ENCODE results near the gene ELMOD1.

The ELMOD1 gene

DNA sequence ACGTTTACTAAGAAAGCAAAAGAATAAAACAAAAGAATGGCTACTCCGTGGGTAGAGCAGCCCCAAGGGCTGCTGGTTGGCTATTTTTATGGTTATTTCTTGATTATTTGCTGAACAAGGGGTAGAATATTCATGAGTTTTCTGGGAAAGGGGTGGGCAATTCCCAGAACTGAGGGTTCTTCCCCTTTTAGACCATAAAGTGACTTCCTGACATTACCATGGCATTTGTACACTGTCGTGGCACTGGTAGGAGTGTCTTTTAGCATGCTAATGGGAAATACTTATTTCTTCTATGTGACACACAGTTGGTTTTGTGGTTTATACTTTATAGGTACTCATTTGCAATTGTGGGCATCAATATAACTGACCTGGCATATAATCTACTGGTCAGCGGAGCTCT is 64.7 kb downstream of the ELMOD1 start:
- DNase-seq (ENCODE audit: low read depth), result no peak
- Histone ChIP-seq H3K4me3 (ENCODE audit: low read length) (no peak overlapping the region), H3K36me3 (ENCODE audit: control insufficient read depth, insufficient read depth, low read length, severe bottlenecking) (no peaks in the 10 kb centered on the region), H3K27me3 (replicated peaks; ENCODE audit: control insufficient read depth, insufficient read depth, low read length) (peaks cover 3% of the 10 kb centered on the region), H3K9ac (ENCODE audit: low read length) (no peak overlapping the region), H3K4me1 (ENCODE audit: control insufficient read depth, insufficient read depth, low read length) (peaks cover 10% of the 10 kb centered on the region), H3K9me3 (ENCODE audit: control insufficient read depth, low read length) (no peaks in the 10 kb centered on the region)

DNA sequence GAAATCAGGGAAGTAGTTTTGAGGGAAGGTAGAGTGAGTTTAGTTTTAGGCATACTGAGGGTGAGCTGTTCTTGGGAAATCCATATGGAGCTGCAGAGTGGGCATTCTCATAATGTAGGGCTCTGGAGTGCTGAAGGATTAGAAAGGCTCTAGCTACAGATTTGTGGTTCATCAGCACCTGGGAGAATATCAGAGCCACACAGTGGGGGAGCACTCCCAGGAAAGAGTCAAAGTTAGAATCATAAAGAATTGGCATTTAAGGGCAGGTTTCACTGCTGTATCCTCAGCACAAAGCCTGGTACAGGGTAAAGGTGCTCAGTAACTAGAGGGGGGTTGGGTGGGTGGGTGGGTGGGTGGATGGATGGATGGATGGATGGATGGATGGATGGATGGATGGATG is 68.4 kb downstream of the ELMOD1 start:
- Histone ChIP-seq H3K9me3 (ENCODE audit: control insufficient read depth, low read length) (no peaks in the 10 kb centered on the region), H3K4me1 (ENCODE audit: control insufficient read depth, insufficient read depth, low read length) (no peaks in the 10 kb centered on the region), H3K9ac (ENCODE audit: low read length) (no peak overlapping the region), H3K27me3 (replicated peaks; ENCODE audit: control insufficient read depth, insufficient read depth, low read length) (peaks cover 8% of the 10 kb centered on the region), H3K4me3 (ENCODE audit: low read length) (no peak overlapping the region), H3K36me3 (ENCODE audit: control insufficient read depth, insufficient read depth, low read length, severe bottlenecking) (no peaks in the 10 kb centered on the region)
- no peak for DNase-seq (ENCODE audit: low read depth)

DNA sequence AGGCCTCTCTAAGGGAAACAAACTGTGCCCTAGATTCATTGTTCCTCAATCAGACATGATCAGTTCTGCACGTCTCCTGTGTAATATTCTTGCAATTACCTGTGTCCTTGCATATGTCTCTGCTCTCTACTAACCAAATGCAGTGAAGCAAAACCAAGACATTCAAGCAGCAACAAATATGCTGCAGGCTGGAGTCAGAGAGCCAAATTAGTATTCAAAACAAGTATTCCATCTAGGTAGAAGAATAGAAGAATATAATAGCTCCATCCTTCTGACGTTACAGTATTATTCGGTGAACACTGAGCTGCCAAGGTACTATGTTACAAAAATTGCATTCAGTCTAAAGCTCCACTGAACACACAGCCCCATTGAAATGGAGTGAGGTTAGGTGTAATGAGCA is 69.1 kb downstream of the ELMOD1 start:
- H3K9me3 ChIP-seq (ENCODE audit: control insufficient read depth, low read length), result no peaks in the 10 kb centered on the region
- peaks cover 4% of the 10 kb centered on the region for H3K4me1 ChIP-seq (ENCODE audit: control insufficient read depth, insufficient read depth, low read length)
- no peak for DNase-seq (ENCODE audit: low read depth)
- H3K27me3 ChIP-seq (replicated peaks; ENCODE audit: control insufficient read depth, insufficient read depth, low read length), result peaks cover 8% of the 10 kb centered on the region
- no peaks in the 10 kb centered on the region for H3K36me3 ChIP-seq (ENCODE audit: control insufficient read depth, insufficient read depth, low read length, severe bottlenecking)
- no peak overlapping the region for H3K9ac ChIP-seq (ENCODE audit: low read length)
- no peak overlapping the region for H3K4me3 ChIP-seq (ENCODE audit: low read length)

DNA sequence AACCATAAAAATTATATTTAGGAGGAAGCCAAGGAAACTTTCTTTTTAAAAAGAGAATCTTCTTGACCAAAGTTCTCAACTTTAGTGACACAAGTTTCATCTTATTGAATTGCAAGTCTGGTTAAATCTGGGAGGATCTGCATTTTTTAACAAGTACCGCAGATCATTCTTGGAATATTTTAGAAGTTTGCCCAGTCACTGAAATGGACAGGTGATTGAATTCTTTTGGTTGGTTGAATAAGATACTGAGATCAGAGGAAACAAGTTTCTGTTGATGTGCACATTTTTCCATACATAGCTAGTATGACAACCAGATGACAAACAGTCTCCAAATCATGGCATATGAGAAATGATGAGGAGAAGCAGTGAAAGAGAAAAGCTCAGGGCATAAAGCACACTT is 70.7 kb downstream of the ELMOD1 start:
- DNase-seq (ENCODE audit: low read depth), result no peak
- H3K4me1 ChIP-seq (ENCODE audit: control insufficient read depth, insufficient read depth, low read length), result peaks cover 16% of the 10 kb centered on the region
- H3K36me3 ChIP-seq (ENCODE audit: control insufficient read depth, insufficient read depth, low read length, severe bottlenecking), result no peaks in the 10 kb centered on the region
- H3K9ac ChIP-seq (ENCODE audit: low read length), result no peak overlapping the region
- peaks cover 8% of the 10 kb centered on the region for H3K27me3 ChIP-seq (replicated peaks; ENCODE audit: control insufficient read depth, insufficient read depth, low read length)
- H3K4me3 ChIP-seq (ENCODE audit: low read length), result no peak overlapping the region
- H3K9me3 ChIP-seq (ENCODE audit: control insufficient read depth, low read length), result no peaks in the 10 kb centered on the region

- Histone ChIP-seq H3K36me3 (ENCODE audit: control insufficient read depth, insufficient read depth, low read length, severe bottlenecking) (no peaks in the 10 kb centered on the region), H3K9me3 (ENCODE audit: control insufficient read depth, low read length) (no peaks in the 10 kb centered on the region), H3K4me3 (ENCODE audit: low read length) (no peak overlapping the region), H3K27me3 (replicated peaks; ENCODE audit: control insufficient read depth, insufficient read depth, low read length) (peaks cover 14% of the 10 kb centered on the region), H3K4me1 (ENCODE audit: control insufficient read depth, insufficient read depth, low read length) (peaks cover 20% of the 10 kb centered on the region), H3K9ac (ENCODE audit: low read length) (no peak overlapping the region)
- DNase-seq (ENCODE audit: low read depth), result no peak
Observed at GRCh38 chr11:107665018-107665417, 74.1 kb downstream of the ELMOD1 start.

DNA sequence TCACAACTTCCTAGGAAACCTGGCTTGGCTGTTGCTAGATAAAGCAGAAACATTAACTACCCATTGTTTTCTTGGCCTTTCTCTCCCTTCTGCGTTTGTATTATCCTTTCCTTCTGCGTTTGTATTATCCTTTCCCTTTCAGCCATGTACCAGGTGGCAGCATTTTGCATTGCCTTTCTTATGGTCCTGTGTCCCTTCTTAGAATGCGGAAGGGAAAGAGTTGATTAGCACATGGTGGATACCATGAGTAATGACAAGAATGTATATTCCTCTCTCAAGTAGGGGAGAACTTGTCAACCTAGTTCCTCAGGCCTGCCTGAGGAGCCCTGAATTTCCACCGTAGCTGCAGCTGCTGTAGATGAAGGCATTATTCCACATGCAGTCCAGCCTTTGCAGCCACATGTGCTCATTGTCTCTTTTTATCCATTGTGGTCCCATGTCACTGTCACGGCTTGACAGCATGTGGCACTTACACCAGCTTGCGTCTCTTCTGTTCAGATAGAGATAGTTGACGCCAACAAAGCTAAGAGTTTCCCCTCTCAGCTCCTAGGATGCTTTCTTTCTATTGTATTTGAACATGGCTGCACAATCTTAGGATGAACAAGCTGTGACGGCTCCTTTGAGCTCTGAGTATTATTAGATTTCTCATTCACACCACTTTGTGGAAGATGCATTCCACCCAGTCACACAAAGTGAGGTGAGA is 76.1 kb downstream of the ELMOD1 start:
- Histone ChIP-seq H3K4me1 (ENCODE audit: control insufficient read depth, insufficient read depth, low read length) (peaks cover 25% of the 10 kb centered on the region), H3K4me3 (ENCODE audit: low read length) (no peak overlapping the region)
- DNase-seq (ENCODE audit: low read depth), result no peak

GRCh38 chr11:107669191-107669740 is 78.3 kb downstream of the ELMOD1 start:
- no peak for DNase-seq (ENCODE audit: low read depth)
- Histone ChIP-seq H3K27me3 (replicated peaks; ENCODE audit: control insufficient read depth, insufficient read depth, low read length) (peaks cover 14% of the 10 kb centered on the region), H3K4me3 (ENCODE audit: low read length) (no peak overlapping the region), H3K4me1 (ENCODE audit: control insufficient read depth, insufficient read depth, low read length) (peaks cover 25% of the 10 kb centered on the region), H3K9me3 (ENCODE audit: control insufficient read depth, low read length) (no peaks in the 10 kb centered on the region), H3K36me3 (ENCODE audit: control insufficient read depth, insufficient read depth, low read length, severe bottlenecking) (no peaks in the 10 kb centered on the region), H3K9ac (ENCODE audit: low read length) (no peak overlapping the region)

More for the DNA sequence above, 76.1 kb downstream of the ELMOD1 start:
- H3K27me3 ChIP-seq (replicated peaks; ENCODE audit: control insufficient read depth, insufficient read depth, low read length), result peaks cover 18% of the 10 kb centered on the region
- H3K9me3 ChIP-seq (ENCODE audit: control insufficient read depth, low read length), result no peaks in the 10 kb centered on the region
- H3K36me3 ChIP-seq (ENCODE audit: control insufficient read depth, insufficient read depth, low read length, severe bottlenecking), result no peaks in the 10 kb centered on the region
- H3K9ac ChIP-seq (ENCODE audit: low read length), result no peak overlapping the region

- H3K9ac ChIP-seq (ENCODE audit: low read length), result no peak overlapping the region
- peaks cover 20% of the 10 kb centered on the region for H3K4me1 ChIP-seq (ENCODE audit: control insufficient read depth, insufficient read depth, low read length)
- H3K4me3 ChIP-seq (ENCODE audit: low read length), result no peak overlapping the region
- H3K27me3 ChIP-seq (replicated peaks; ENCODE audit: control insufficient read depth, insufficient read depth, low read length), result peaks cover 14% of the 10 kb centered on the region
- no peaks in the 10 kb centered on the region for H3K36me3 ChIP-seq (ENCODE audit: control insufficient read depth, insufficient read depth, low read length, severe bottlenecking)
- no peaks in the 10 kb centered on the region for H3K9me3 ChIP-seq (ENCODE audit: control insufficient read depth, low read length)
- no peak for DNase-seq (ENCODE audit: low read depth)
Observed at GRCh38 chr11:107669893-107670601, 79.1 kb downstream of the ELMOD1 start.

GRCh38 chr11:107675902-107676301 is 85.0 kb downstream of the ELMOD1 start:
- H3K9ac ChIP-seq (ENCODE audit: low read length), result no peak overlapping the region
- no peaks in the 10 kb centered on the region for H3K36me3 ChIP-seq (ENCODE audit: control insufficient read depth, insufficient read depth, low read length, severe bottlenecking)
- H3K27me3 ChIP-seq (replicated peaks; ENCODE audit: control insufficient read depth, insufficient read depth, low read length), result peaks cover 9% of the 10 kb centered on the region
- no peak overlapping the region for H3K4me3 ChIP-seq (ENCODE audit: low read length)
- no peak for DNase-seq (ENCODE audit: low read depth)
- H3K9me3 ChIP-seq (ENCODE audit: control insufficient read depth, low read length), result no peaks in the 10 kb centered on the region
- H3K4me1 ChIP-seq (ENCODE audit: control insufficient read depth, insufficient read depth, low read length), result no peaks in the 10 kb centered on the region

- Histone ChIP-seq H3K36me3 (ENCODE audit: control insufficient read depth, insufficient read depth, low read length, severe bottlenecking) (no peaks in the 10 kb centered on the region), H3K9me3 (ENCODE audit: control insufficient read depth, low read length) (no peaks in the 10 kb centered on the region), H3K4me3 (ENCODE audit: low read length) (no peak overlapping the region), H3K4me1 (ENCODE audit: control insufficient read depth, insufficient read depth, low read length) (no peaks in the 10 kb centered on the region), H3K9ac (ENCODE audit: low read length) (no peak overlapping the region), H3K27me3 (replicated peaks; ENCODE audit: control insufficient read depth, insufficient read depth, low read length) (peaks cover 5% of the 10 kb centered on the region)
- no peak for DNase-seq (ENCODE audit: low read depth)
Observed at GRCh38 chr11:107676336-107677057, 85.5 kb downstream of the ELMOD1 start.

DNA sequence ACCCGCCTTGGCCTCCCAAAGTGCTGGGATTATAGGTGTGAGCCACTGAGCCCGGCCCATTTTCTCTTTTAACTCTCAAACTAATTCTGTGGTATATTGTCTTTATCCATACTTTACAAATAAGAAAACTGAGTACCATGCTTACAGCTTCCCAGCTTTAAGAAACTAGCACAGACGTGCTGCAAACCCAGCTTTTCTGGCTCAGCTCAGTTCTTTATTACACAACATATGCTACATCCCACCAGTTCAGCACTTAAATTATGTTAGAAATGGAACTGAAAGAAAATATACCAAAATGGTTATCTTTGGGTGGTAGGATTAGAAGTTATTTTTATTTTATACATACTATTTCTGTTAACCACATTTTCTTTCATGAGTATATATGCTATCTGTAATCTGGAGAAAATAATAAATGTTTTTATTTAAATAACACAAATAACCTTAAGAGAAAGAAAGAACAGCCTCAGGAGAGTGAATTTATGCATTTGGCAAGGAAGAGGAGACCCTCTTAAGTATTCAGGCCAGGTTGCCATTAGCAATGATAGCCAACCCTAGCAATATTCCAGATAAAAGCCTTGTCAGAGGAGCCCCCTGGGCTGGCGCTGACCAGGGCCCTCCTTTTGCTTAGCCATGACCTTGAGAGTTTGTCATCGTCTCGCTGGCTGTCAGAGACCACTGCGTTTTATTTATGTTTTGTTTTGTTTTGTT is 87.1 kb downstream of the ELMOD1 start:
- Histone ChIP-seq H3K9ac (ENCODE audit: low read length) (no peak overlapping the region), H3K9me3 (ENCODE audit: control insufficient read depth, low read length) (no peaks in the 10 kb centered on the region), H3K36me3 (ENCODE audit: control insufficient read depth, insufficient read depth, low read length, severe bottlenecking) (no peaks in the 10 kb centered on the region), H3K27me3 (replicated peaks; ENCODE audit: control insufficient read depth, insufficient read depth, low read length) (peaks cover 4% of the 10 kb centered on the region), H3K4me1 (ENCODE audit: control insufficient read depth, insufficient read depth, low read length) (no peaks in the 10 kb centered on the region), H3K4me3 (ENCODE audit: low read length) (no peak overlapping the region)
- DNase-seq (ENCODE audit: low read depth), result no peak
